ENCODE data around the gene DCPS.
A peak's percentile ranks its signal among the peaks of the same experiment; 100 is the strongest.
"Not testable (repeated sequence)": the region's sequence is repeated elsewhere in the genome, so short reads cannot be mapped to it uniquely, and the experiment has no call there.

The DCPS gene

GRCh38 chr11:126345759-126346585 lies 42.1 kb downstream of the DCPS start:
- DNase-seq: no peak

DNA sequence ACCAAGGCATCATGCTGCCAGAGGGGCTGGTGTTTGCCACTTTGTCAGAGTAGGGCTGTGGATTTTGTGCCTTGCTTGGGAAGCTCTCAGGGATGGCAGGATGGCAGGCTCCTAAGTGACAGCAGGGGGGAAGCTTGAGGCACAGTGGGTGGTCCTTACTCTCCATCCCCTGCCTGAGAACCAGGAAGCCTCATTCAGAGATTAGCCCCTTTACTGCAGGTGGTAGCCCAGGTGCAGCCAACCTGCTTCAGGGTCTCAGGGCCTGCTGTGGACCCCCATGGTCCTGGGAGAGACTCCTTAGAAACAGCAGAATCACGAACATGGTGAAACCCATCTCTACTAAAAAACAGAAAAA lies 42.7 kb downstream of the DCPS start:
- no peak for DNase-seq

DNA sequence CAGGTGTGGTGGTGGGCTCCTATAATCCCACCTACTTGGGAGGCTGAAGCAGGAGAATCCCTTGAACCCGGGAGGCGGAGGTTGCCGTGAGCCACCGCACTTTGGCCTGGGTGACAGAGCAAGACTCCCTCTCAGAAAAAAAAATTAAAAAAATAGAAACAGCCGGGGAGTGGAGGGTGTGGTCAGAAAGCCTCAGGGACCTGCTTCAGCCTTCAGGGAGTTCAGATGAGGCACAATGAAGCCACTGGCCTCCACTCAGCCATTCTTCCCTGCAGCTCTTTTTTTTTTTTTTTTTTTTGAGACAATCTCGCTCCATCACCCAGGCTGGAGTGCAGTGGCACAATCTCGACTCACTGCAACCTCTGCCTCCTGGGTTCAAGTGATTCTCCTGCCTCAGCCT lies 43.1 kb downstream of the DCPS start:
- DNase-seq: not testable (repeated sequence)

- DNase-seq: no peak
Observed at GRCh38 chr11:126347751-126348668, 44.1 kb downstream of the DCPS start.

DNA sequence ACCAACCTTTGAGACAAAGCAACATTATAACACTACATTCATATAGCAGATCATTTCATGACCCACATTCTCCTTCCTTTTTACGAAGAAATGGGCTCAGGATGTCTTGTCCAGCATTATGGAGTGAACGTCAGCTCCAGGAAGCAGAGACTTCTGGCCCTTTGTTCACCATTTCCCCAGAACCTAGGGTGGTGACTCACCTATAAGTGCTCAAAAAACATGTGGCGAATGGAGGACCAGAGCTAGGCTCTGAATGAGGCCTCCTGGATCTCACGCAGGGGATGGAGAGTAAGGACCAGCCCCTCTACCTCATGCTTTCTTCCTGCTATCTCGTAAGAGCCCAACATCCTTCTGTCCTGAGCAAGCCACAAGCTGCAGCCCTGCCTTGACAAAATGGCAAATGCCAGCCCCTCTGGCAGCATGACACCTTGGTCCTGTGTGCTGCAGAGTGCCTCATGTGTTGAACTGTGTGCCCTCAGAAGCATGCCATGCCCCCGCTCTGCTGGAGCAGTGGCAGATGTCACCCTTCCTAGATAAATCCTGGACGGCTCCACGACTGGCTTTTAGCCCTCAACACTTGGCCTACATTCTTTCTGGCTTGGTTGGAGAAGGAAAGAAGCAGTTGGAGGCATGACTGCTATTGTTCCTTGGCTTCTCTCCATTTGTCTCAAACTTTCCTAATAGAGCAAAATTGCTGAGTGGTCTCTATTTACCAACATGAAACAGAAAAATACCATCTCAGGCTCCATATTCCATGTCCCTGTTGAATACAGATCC lies 45.1 kb downstream of the DCPS start:
- no peak for DNase-seq

- no peak for DNase-seq
Observed at GRCh38 chr11:126350836-126351235, 47.0 kb downstream of the DCPS start.

DNA sequence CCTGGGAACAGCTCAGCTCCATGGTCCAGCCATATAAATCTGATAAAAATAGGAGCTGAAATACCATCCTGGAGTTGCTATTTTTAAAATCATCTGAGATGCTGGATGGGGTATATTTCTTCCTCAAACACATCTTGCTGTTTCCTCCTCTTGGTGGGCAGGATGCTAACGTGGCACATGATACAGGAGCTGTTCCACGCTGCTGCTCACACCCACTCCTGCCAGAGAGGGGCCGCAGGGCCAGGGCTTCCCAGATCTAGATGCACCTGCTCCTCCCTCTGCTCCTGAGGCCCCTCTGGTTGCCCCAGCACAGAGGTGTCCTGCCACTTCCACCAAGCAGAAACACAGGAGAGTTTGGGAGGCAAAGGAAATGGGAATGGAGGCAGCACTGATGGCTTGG lies 48.3 kb downstream of the DCPS start:
- DNase-seq: no peak

GRCh38 chr11:126352934-126353801 lies 49.3 kb downstream of the DCPS start:
- DNase-seq: no peak

- no peak for DNase-seq
Observed at GRCh38 chr11:126354631-126355323, 50.9 kb downstream of the DCPS start.

DNA sequence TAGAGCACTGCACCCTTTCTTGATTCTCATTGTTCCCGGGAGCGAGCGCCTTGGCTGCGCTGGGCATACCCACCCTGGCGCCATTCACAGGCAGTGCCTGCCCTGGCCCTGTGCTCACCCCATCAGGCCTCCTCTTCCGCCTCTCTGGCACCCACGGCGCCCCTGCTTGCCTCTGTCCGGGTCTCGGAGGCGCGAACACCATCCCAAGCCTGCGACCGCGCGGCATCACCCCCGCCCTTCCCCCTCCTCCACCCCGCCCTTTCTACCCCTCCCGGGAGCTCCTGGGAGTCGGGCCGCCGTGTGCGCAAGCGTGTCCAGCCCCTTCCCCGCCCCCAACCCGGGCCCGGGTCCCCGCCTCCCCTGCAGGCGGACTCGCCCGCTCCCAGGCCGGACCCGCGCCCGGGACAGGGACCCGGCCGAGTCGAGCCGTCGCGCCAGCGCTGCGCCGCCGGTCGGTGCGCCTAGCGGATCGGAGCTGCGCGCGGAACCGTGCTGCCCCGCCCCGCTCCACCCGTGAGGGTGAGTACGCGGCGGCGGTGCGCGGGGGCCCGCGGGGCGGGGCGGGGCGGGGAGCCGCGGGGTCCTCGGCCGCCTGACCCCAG lies 51.6 kb downstream of the DCPS start, which contains the start of gene ST3GAL4:
Gene ST3GAL4, plus strand, starts transcription at position 363 of the 602 bp plus-strand sequence. CDS start 50,470 bp downstream, outside the sequence.
- peak; percentile 66 to 74 for DNase-seq

DNA sequence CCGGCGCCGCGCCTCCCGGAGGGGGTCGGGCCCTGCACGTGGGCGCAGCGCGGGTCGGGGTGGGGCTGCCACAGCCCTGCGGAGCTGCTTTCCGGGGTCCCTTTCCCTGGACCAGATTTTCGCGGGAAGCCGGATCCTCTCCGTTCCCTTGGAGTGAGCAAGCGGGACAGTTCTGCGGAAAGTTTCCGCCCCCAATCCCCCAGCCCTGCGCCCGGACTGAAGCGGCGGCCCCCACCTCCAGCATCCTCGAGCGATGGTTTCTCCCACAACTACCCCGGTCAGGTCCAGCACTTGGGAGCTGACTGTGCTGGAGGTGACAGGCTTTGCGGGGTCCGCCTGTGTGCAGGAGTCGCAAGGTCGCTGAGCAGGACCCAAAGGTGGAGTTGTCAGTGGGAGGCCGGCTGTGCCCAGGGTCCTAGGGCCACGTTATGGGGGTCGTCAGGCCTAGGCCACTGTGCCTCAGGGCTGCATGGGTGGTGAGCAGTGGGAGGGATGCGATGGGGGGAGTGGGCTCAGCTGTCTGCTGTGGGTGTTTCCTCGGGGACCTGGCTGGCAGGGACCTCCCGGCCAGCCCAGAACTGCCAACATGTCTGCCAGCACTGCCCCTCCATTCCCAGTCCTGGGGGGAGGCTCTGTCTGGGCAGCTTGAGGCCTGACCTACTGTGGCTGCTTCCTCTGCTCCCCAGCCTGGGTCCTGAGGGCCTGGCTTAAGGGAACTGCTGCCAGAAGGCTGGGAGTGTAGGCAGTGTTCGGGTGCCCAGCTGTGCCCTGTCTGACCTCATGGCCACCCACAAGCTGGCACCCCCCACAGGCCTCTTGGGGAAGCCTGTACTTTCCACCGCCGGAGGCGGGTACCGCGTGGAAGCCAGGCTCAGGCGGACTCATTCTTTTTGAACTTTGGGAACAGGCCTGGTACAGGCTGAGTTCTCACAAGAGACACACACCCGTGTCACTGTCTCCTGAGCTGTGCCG lies 52.4 kb downstream of the DCPS start:
- DNase-seq: peak in 1 of 2 experiments; percentile 7

- DNase-seq: no peak
Observed at GRCh38 chr11:126357055-126357962, 53.4 kb downstream of the DCPS start.

GRCh38 chr11:126357969-126358762 lies 54.3 kb downstream of the DCPS start:
- DNase-seq: no peak

- DNase-seq: no peak
Observed at GRCh38 chr11:126358763-126359160, 54.9 kb downstream of the DCPS start.

GRCh38 chr11:126359431-126360048 lies 55.7 kb downstream of the DCPS start:
- DNase-seq: no peak

DNA sequence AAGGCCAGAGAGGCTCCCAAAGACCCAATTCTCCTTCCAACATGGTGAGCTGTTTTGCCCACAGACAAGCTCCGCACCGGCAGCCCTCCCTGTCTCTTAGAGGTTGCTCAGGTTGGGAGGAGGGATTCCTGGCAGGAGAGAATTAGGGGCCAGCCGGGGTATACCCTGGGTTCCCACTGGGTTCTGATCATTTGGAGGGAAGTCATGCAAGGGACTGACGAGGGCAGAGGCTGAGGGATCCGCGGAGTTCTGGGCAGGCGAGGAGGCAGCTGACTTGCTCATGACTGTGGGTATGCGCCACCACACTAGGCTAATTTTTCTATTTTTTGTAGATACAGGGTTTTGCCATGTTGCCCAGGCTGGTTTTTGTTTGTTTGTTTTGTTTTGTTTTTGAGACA lies 56.2 kb downstream of the DCPS start:
- DNase-seq: no peak

GRCh38 chr11:126361400-126361799 lies 57.5 kb downstream of the DCPS start:
- DNase-seq: no peak

Measured in stimulated activated CD4-positive, alpha-beta T cell treated with anti-CD3 and anti-CD28 coated beads, Interleukin-4, amount 100 ng/mL, for 4 hours (primary cell).